ENCODE measurements around the gene HDAC4.

The HDAC4 gene

GRCh38 chr2:239262484-239263230 is 138.2 kb downstream of the HDAC4 start:
- no peak for TF ChIP-seq CTCF (IDR thresholded peaks at IDR 0.05; ENCODE audit: insufficient read depth, low read depth, low read length, missing control alignments)
- DNase-seq (ENCODE audit: low read depth), result no peak
- no peak overlapping the region for H3K4me3 ChIP-seq (ENCODE audit: low read depth, low read length)

GRCh38 chr2:239261796-239262483 is 138.9 kb downstream of the HDAC4 start:
- DNase-seq (ENCODE audit: low read depth), result no peak
- TF ChIP-seq CTCF (IDR thresholded peaks at IDR 0.05; ENCODE audit: insufficient read depth, low read depth, low read length, missing control alignments), result no peak
- no peak overlapping the region for H3K4me3 ChIP-seq (ENCODE audit: low read depth, low read length)

GRCh38 chr2:239261356-239261755 is 139.5 kb downstream of the HDAC4 start:
- DNase-seq (ENCODE audit: low read depth), result no peak
- H3K4me3 ChIP-seq (ENCODE audit: low read depth, low read length), result no peak overlapping the region
- TF ChIP-seq CTCF (IDR thresholded peaks at IDR 0.05; ENCODE audit: insufficient read depth, low read depth, low read length, missing control alignments), result no peak

GRCh38 chr2:239260546-239261327 is 140.1 kb downstream of the HDAC4 start:
- TF ChIP-seq CTCF (IDR thresholded peaks at IDR 0.05; ENCODE audit: insufficient read depth, low read depth, low read length, missing control alignments), result no peak
- no peak for DNase-seq (ENCODE audit: low read depth)
- no peak overlapping the region for H3K4me3 ChIP-seq (ENCODE audit: low read depth, low read length)

GRCh38 chr2:239259603-239260298 is 141.1 kb downstream of the HDAC4 start:
- no peak for TF ChIP-seq CTCF (IDR thresholded peaks at IDR 0.05; ENCODE audit: insufficient read depth, low read depth, low read length, missing control alignments)
- no peak overlapping the region for H3K4me3 ChIP-seq (ENCODE audit: low read depth, low read length)
- DNase-seq (ENCODE audit: low read depth), result peak; percentile 69

- H3K4me3 ChIP-seq (ENCODE audit: low read depth, low read length), result no peak overlapping the region
- peak; percentile 61 for DNase-seq (ENCODE audit: low read depth)
- TF ChIP-seq CTCF (IDR thresholded peaks at IDR 0.05; ENCODE audit: insufficient read depth, low read depth, low read length, missing control alignments), result no peak
Measured at GRCh38 chr2:239259173-239259572, 141.6 kb downstream of the HDAC4 start.

All from GM12865 (cell line).